SKM-1 treated with dmso at 0.1 percent for 144 hours (cell line): ENCODE data around the gene OR6B2.
"Not testable (repeated sequence)": the region's sequence is repeated elsewhere in the genome, so short reads cannot be mapped to it uniquely, and the experiment has no call there.

Source experiments
- DNase-seq: peaks from one replicate; lab custom pipeline; 2025; ENCODE audit not compliant: unreplicated experiment; lab: John Stamatoyannopoulos, UW

The OR6B2 gene

DNA sequence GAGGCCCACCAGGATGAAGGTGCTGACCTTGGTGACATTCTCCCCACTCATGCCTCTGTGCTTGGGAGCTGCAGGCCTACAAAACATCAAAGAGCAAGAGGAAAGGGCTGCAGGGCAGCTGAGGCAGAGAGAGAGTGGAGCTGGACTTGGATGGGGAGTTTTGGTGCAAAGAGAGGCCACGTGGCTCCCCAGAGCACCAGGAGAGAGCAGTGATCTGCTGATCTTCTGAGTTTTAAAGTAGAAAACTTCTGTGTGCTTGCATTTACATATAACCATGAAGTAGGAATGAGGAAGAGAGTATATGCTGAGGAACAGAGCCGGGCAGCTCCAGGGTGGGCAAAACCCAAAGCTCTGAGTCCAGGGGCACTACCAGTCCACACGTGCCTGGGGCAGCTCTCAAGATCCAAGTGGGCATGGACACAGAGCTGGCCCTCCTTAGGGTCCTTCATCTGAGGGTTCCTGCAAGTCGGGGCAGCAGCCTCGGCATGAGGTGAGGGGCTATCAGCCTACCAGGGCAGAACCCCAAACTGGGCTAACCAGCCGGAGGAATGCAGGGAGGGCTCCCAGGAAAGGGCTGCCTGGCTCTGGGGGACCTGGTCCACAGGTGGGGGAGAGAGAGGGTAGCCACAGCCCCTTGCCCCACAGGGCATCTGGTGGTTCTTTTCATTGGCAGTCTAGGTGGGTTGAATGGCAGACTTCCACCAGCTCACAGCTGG, at the start of gene OR6B2:
TSS of gene OR6B2 (minus strand) at position 51 of the 716 bp plus-strand sequence. CDS start at position 51, 0 bp downstream.
- DNase-seq: no peak

DNA sequence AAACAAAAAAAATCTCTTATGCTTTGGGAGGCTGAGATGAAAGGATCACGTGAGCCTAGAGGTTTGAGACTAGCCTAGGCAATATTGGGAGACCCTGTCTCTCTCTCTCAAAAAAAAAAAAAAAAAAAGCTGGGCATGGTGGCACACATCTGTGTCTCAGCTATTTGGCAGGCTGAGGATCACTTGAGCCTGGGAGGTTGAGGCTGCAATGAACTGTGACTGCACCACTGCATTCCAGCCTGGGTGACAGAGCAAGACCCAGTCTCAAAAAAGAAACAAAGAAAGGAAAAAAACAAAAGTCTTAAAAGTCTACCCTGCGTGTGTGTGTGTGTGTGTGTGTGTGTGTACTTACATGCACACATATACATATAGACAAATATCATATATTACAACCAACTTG, 48.4 kb upstream of the OR6B2 start:
- DNase-seq: no peak

DNA sequence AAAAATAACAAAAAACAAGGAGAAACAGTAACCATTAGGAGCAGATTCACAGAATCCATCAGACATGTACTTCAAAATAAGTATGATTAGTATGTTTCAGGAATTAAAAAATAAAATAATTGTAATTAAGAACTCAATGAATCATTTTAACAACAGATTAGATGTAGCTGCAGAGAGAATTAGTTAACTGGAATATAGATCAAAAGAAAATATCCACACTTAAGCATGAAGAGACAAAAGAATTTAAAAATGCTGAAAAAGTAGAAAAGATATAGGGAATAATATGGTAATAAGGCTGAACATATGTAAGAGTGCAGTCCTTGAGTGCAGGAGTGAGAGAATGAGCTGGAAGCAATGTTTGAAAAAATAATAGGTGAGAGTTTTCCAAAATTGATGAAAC, 47.2 kb upstream of the OR6B2 start:
- no peak for DNase-seq

DNA sequence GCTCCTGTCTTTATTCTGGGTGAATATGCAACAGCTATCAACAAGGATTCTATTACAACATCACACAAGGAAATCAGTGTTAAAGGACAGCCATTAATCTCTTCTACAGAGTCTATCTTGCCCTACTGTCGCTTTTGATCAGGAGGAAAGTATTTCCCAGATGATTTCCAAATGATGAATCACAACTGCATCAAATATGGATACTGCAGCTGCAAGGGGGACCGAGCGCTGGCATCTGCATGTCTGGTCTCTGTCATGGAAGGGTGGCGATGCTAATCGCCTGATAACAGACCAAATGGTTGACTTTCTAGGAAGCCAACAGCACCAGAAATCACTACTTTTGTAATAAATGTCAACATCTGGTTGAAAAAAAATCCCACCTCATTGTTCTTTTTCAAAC, 44.3 kb upstream of the OR6B2 start:
- DNase-seq: no peak

DNA sequence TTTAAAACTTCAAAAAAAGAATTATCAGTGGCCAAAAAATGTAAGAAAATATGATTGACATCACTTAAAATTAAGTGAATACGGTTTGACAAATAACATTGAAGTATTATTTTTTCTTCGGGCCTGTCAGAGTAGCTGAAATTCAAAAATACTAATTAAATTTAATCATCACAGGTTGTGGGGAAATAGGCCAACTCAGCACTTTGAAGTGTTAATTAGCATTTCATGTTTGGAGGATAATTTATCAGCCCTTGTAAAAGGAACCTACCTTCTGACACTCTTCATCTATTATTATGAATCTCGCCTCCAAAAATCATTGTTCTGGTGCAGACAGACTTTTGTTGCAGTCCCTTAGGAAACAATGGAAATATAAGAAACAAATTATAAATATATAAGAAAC, 40.7 kb upstream of the OR6B2 start:
- DNase-seq: no peak

DNA sequence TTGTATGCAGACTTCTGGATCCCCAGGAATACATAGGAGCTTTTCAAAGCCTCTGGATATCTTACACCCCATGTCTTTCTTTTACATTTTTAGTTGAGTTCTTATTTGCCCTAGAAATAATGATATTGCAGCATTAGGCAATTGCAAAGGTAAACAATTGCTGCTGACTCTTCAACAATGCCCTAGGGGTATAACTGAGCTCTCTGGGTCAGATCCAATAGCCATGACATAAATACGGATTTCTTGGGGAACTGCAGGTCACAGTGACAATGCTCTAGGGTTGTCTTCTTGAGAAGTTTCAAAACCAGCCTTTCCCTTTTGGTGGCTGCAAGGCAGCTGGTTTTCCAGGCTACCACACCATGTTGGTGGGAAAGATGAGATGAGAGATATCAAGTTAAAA, 39.6 kb upstream of the OR6B2 start:
- DNase-seq: no peak

DNA sequence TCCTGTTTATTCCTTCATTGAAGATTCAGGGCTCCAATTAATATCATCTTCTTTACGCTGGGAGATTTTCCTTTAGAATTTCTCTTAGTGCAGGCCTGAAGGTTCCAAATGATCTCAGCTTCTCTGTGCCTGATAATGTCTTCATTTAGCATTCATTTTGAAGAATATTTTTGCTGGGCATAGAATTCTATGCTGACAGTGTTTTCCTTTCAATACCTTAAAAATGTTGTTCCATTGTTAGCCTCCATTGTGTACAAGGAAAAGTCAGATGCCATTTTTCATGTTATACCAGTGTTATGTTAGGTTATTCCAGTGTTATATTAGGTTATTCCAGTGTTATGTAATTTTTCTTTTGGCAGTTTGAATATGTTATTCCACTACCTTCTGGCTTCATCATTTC, 38.0 kb upstream of the OR6B2 start:
- no peak for DNase-seq

DNA sequence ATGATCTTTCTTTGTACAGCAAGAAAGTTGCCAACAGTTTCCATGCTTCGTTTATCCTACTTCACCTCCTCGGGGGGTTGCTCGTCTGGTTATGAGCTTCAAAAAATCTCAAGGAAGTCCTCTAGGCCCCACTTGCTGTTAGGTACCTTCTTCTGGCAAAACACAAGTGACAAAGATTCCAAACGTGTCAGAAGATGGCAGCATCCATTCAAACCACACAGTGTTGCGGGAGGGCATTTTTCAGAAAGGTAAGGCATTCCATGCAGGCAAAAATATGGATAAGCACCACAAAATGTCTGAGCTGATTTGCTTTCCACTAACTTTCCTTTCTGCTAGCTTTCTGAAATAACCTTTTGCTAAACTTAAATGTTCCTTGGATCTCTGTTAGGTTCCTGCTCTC, 36.3 kb upstream of the OR6B2 start:
- DNase-seq: no peak

DNA sequence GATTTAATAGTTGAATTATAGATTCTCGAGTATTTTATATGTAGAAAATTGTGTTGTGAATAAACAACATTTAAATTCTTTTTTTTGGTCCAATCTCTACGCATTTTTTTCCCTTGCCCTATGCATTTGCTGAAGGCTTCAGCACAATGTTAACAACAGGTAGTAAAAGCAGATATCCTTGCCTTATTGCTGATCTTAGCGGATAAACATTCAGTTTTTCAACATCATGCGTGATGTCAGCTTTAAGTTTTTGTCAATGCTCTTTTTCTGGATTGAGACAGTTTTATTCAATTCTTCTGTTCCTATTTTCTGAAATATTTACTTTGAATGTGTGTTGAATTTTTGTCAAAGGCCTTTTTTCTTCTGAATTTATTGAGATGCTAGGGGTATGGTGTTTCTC, 34.7 kb upstream of the OR6B2 start:
- no peak for DNase-seq

DNA sequence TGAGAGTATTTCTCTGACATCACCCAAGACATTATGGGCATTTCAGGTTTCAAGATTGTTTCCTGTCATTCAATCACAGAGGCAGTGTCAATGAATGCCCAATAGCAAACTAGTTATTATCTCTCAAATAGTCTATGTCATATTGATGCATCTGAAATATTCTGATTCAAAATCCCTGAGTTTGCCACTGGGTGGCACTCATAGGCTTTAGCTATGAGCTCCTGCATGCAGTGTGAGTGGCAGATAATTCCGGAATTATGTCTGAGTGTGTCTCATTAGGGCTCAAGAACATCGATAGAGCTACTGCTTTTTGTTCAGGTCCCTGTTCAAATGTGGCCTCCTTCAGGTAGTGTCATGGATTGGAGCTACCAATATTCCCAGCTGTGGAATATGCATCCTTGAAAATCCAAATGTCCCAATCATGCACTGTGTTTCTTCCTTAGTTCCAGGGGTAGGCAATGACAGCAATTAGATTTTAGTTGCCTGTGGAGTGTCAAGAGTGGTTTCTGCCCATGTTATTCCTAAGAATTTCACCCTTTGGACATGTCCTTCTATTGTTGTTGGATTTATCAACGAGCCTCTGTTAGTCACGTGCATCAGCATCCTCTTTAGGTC, 30.9 kb upstream of the OR6B2 start:
- peak; percentile 32 for DNase-seq

DNA sequence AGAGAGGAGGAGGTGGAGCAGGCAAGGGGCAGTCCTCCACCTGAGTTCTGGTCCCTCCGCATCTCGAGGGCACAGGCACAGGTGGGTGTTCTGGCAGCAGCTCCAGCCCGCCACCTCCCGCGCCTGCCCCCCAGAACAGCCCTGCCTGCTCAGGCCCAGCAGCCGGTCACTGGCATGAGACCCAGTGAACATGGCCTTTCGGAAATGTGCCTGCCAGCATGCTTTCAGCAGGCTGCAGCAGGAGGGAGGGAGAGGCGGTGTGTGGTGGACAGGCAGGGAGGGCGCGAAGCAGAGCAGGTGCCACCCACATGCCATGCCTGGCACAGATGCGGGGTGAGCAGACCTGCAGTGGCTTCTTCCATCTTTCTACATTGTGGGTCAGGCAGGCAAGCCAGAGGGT, 26.4 kb upstream of the OR6B2 start:
- no peak for DNase-seq

DNA sequence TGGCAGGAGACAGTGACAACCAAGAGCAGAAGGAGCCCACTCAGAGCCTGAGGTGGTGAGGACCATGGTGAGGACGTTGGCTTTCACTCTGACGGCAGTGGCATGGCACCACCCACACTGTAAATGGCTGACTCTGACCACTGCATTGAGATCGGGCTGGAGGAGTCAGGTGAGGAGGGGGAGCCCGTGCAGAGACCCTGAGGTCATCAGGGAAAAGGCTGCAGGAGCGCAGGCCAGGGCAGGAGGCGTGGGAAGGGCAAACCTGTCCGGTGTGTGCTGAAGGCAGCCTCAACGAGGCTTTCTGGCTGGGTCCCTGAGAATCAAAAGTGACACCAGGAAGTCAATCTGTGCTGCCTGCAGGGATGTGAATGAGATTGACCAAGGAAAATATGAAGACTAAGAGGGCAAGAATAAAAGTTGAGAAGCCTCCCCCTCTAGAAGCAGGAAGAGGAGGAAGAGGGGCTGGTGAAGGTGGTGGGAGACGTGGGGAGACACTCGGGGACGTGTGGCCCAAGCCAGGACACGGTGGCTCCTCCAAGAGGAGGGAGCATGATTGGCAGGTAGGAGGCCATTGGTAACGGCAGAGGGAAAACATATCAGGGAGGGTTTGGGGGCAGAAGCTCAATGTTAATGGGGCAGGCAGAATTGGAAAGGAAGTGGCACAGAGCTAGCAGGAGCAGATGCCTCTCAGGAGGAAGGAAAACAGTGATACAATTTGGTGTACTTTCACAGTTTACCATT, 25.1 kb upstream of the OR6B2 start:
- no peak for DNase-seq

DNA sequence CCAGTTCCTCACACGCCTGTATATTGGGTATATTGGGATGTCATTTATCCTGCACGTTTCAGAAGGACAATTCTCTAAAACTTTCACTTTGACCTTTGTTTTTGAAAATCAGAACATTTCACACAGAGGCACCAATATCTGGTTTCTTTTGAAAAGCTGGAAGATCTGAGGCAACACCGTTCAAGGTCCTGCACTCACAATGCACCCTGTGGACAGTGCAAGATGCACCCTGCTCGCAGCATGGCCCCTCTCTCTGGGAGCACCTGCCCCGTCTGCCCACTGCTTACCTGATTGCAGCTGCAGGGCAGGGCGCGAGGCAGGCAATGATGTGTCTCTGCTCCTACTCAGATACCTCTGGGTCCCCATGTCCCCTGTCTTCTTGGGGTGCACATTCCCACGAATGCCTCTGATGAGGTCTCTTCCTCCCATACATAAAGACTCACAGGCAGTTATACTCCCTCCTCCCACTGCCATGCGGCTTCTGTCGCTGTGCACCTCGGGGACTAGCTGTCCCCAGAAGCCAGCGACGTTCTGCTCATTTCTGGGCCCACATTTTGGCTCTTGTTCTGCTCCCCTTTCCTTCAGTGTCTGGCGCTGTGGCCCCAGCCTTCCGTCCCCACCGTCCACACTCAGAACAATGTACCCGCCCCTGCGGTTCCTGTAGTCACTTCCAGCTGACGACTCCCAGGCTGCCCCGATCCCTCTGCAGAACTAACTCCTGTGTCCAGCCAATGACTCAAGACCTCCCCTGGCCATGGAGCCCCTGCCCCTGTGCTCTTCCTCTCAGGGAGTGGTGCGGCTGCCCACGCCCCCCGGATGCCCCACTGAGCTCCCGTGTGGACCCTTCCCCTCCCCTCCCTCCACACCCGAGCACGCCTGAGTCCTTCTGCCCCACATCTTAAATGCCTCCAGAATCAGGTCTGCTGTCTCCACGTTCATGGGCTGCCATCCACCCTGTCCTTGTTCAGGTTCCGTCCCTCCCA, 23.2 kb upstream of the OR6B2 start, which contains the start of gene OR6B3:
TSS of gene OR6B3 (minus strand) at position 349 of the 983 bp plus-strand sequence.
- no peak for DNase-seq

DNA sequence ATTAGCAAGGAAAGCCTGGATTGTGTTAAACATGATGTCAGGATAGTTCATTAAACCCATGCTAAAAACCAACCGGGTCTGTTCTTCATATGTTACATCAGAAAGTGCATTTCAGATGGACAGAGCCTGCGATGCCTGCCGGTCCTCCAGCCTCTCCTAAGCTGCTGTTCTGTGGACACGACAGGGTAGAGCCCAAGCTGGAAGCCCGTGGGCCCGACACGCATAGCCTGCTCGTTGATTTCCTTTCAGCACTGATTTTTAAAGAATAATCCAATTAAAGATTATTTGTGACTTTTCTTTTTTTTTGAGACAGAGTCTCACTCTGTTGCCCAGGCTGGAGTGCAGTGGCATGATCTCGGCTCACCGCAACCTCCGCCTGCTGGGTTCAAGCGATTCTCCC, 22.3 kb upstream of the OR6B2 start:
- no peak for DNase-seq

DNA sequence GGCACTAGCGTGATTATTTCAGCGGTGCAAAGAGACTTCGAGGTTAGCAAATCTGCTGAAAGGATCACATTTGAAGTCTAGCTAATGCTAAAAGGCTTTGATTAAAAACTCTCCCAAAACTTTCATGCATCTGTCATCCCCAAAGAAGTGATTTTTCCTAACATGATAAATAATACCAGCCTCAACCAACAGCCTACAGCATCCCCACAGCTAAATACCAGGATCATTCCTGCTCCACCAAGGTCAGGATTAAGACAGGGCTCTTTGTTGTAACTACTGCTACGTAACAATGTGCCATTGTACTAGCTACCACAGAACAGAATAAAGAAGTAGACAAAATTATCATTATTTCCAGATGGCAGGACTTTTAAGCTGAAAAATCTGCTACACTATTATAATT, 21.5 kb upstream of the OR6B2 start:
- DNase-seq: no peak

DNA sequence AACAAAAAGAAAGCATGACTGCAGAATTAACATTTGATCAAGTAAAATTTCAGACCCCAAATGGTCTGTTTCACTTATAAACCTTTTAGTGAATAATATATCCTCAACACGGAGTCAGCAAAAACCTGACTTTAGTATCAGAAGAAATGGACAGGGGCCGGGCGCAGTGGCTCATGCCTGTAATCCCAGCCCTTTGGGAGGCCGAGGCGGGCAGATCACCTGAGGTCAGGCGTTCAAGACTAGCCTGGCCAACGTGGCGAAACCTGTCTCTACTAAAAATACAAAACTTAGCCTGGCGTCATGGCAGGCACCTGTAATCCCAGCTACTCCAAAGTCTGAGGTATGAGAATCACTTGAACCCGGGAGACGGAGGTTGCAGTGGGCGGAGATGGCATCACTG, 20.0 kb upstream of the OR6B2 start:
- DNase-seq: no peak

DNA sequence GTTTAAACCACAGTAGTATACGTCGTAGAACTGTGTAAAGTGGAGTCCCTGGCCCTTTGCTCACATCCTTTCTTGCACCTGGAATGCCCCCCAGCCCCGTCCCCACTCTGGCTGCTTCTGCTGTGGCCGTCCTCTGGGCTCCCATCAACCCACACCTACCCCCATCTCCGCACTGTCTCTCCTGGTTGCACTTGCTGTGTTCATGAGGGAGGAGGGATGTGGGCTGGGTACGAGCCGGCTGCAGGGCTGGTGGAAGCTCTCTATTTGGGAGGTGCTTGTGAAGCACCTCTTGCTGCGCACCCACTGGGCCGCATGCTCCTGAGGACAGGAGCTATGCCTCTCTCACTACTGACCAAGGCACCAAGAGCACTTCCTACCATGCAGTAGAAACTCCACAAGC, 18.0 kb upstream of the OR6B2 start:
- no peak for DNase-seq

DNA sequence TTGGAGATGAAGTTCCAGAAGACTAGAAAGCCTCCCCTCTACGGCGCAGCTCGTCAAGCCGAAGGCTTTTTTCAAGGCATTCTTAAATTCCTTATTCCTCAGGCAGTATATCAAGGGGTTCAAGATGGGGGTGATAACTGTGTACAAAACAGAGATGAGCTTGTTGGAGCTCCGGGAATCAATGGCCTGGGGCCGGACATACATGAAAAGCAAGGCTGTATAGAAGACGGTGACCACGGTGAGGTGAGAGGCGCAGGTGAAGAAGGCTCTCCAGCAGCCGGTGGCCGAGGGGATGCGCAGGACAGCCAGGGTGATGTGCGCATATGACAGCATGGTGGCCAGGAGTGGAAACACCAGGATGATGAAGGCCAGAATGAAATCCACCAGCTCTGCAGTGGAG, 14.9 kb upstream of the OR6B2 start:
- DNase-seq: no peak

DNA sequence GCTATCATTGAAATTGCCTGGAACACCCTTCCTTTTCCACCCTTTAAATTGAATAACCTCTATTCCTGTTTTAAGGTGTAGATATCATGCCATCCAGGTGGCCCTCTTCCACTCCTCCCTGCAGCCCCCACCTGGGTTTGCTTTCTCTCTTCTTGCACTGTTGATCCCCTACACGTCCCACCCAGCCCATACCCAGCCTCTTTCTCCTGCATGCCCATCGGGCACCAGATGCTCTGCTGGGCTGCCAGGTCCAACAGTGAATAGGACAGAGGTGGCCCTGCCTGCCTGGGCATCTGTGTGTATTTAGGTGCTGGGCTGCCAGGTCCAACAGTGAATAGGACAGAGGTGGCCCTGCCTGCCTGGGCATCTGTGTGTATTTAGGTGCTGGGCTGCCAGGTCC, 13.9 kb upstream of the OR6B2 start:
- DNase-seq: not testable (repeated sequence)

DNA sequence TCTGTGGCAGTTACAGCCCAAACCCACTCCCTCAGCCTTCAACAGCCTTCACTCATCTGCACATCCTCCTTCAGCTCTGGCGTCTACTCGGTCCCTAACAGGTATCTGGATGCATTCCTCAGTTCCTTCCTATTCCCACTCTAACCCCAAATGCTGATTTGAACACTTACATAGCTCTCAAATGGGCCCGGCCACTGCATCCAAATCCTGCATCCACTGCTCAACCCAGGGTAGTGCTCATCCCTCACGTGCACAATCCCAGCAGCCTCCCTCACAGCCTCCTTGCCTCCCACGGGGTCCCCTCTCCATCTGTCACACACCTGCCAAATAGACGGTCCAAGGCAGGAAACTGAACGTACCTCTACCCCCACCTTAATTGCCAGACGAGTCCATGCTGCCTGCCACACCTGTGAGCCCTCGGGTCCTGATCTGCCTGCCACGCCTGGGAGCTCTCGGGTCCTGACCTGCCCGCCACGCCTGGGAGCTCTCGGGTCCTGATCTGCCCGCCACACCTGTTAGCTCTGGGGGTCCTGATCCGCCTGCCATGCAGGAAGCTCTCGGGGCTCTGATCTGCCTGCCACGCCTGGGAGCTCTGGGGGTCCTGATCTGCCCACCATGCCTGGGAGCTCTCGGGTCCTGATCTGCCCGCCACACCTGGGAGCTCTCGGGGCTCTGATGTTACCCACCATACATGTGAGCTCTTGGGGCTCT, 13.2 kb upstream of the OR6B2 start:
- DNase-seq: no peak
